ENCODE data around the gene APH1B. TPM values are rescaled to one million over a fixed set of nuclear protein-coding genes. Genes with fewer than 3 reads are reported as not detected.

APH1B gene
- total RNA-seq, 1 experiment from 2014 or later: 5.2 TPM

- TF ChIP-seq, protein P1, sequence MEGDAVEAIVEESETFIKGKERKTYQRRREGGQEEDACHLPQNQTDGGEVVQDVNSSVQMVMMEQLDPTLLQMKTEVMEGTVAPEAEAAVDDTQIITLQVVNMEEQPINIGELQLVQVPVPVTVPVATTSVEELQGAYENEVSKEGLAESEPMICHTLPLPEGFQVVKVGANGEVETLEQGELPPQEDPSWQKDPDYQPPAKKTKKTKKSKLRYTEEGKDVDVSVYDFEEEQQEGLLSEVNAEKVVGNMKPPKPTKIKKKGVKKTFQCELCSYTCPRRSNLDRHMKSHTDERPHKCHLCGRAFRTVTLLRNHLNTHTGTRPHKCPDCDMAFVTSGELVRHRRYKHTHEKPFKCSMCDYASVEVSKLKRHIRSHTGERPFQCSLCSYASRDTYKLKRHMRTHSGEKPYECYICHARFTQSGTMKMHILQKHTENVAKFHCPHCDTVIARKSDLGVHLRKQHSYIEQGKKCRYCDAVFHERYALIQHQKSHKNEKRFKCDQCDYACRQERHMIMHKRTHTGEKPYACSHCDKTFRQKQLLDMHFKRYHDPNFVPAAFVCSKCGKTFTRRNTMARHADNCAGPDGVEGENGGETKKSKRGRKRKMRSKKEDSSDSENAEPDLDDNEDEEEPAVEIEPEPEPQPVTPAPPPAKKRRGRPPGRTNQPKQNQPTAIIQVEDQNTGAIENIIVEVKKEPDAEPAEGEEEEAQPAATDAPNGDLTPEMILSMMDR (IDR thresholded peaks at IDR 0.05; ENCODE audit: unreplicated experiment): no peak
- Mint-ChIP-seq H3K9me3 (ENCODE audit: unreplicated experiment) (no peaks in the 10 kb centered on the region), H3K27ac (ENCODE audit: low read depth, unreplicated experiment) (no peak overlapping the region), H3K27me3 (ENCODE audit: insufficient read depth, unreplicated experiment) (no peaks in the 10 kb centered on the region), H3K4me3 (ENCODE audit: unreplicated experiment) (no peak overlapping the region), H3K36me3 (ENCODE audit: insufficient read depth, unreplicated experiment) (no peaks in the 10 kb centered on the region), H3K4me1 (ENCODE audit: insufficient read depth, unreplicated experiment) (peaks cover 22% of the 10 kb centered on the region)
- BruUV-seq (replicated peaks): no TSS peak
- ChIA-PET POLR2A (interaction anchor here (1.2 to 2.0 kb wide), 4 partner anchors 12 to 43 kb away, joined by 4 to 7 read pairs (median 5); partner anchors contain the start of gene RAB8B), CTCF (interaction anchor here (1.2 to 1.3 kb wide), 2 partner anchors 11 to 14 kb away, joined by 3 to 4 read pairs; no protein-coding TSS in a partner anchor)
- DNase-seq (ENCODE audit: unreplicated experiment): no peak
- intact Hi-C loops (cut with micrococcal nuclease): no loop called here
These were observed 45.0 kb upstream of the APH1B start for GRCh38 chr15:63232405-63232804.

GRCh38 chr15:63232943-63233342 lies 44.5 kb upstream of the APH1B start:
- Mint-ChIP-seq H3K27me3 (ENCODE audit: insufficient read depth, unreplicated experiment) (no peaks in the 10 kb centered on the region), H3K27ac (ENCODE audit: low read depth, unreplicated experiment) (no peak overlapping the region), H3K36me3 (ENCODE audit: insufficient read depth, unreplicated experiment) (no peaks in the 10 kb centered on the region), H3K4me1 (ENCODE audit: insufficient read depth, unreplicated experiment) (peaks cover 22% of the 10 kb centered on the region), H3K4me3 (ENCODE audit: unreplicated experiment) (no peak overlapping the region), H3K9me3 (ENCODE audit: unreplicated experiment) (no peaks in the 10 kb centered on the region)
- peak; percentile 14 for DNase-seq (ENCODE audit: unreplicated experiment)
- ChIA-PET POLR2A (interaction anchor here (1.2 to 2.0 kb wide), 4 partner anchors 12 to 43 kb away, joined by 4 to 7 read pairs (median 5); partner anchors contain the start of gene RAB8B), CTCF (interaction anchor here (0.8 to 1.3 kb wide), 3 partner anchors 11 to 39 kb away, joined by 3 to 4 read pairs (median 3); no protein-coding TSS in a partner anchor)
- BruUV-seq (replicated peaks): no TSS peak
- TF ChIP-seq, protein P1 (IDR thresholded peaks at IDR 0.05; ENCODE audit: unreplicated experiment): no peak
- intact Hi-C loops (cut with micrococcal nuclease): no loop called here

GRCh38 chr15:63233667-63234423 lies 43.6 kb upstream of the APH1B start:
- CTCF ChIA-PET: interaction anchor here (0.8 to 1.2 kb wide), 2 partner anchors 12 to 38 kb away, joined by 3 read pairs; no protein-coding TSS in a partner anchor
- Mint-ChIP-seq H3K4me3 (ENCODE audit: unreplicated experiment) (no peak overlapping the region), H3K9me3 (ENCODE audit: unreplicated experiment) (no peaks in the 10 kb centered on the region), H3K27me3 (ENCODE audit: insufficient read depth, unreplicated experiment) (no peaks in the 10 kb centered on the region), H3K27ac (ENCODE audit: low read depth, unreplicated experiment) (peak overlapping the region; percentile 44), H3K36me3 (ENCODE audit: insufficient read depth, unreplicated experiment) (no peaks in the 10 kb centered on the region), H3K4me1 (ENCODE audit: insufficient read depth, unreplicated experiment) (peaks cover 22% of the 10 kb centered on the region)
- no TSS peak for BruUV-seq (replicated peaks)
- TF ChIP-seq, protein P1 (IDR thresholded peaks at IDR 0.05; ENCODE audit: unreplicated experiment): no peak
- intact Hi-C loops (cut with micrococcal nuclease): no loop called here
- POLR2A ChIA-PET: interaction anchor here (0.6 to 1.8 kb wide), 8 partner anchors 10 to 261 kb away, joined by 3 to 7 read pairs (median 4); partner anchors contain the start of genes RAB8B and RPS27L
- DNase-seq (ENCODE audit: unreplicated experiment): peak; percentile 34

DNA sequence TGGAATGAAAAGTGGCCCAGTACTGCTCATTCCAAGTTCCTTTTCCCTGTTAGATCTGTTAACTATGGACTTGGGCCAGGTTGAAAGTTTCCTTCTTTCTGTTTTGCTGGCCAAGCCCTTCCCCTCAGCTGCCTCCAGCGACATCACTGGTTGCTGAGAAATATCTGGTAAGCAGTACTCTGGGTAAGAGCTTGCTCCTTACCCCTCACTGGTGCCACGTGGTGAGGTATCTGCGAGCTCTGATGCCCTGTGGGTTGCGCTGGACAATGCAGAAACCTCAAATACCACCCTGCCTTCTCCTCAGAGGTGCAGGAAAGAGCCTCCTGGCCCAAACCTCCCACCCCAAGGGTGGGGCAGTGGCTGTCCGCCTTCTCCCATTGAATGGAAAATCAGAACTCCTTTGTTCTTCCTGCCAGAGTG lies 42.9 kb upstream of the APH1B start:
- TF ChIP-seq, protein P1 (IDR thresholded peaks at IDR 0.05; ENCODE audit: unreplicated experiment): no peak
- H3K4me1 Mint-ChIP-seq (ENCODE audit: insufficient read depth, unreplicated experiment): peaks cover 22% of the 10 kb centered on the region
- ChIA-PET CTCF (no interaction called here), POLR2A (interaction anchor here (0.6 to 1.8 kb wide), 8 partner anchors 9 to 262 kb away, joined by 3 to 4 read pairs (median 3); partner anchors contain the start of gene RPS27L)
- H3K9me3 Mint-ChIP-seq (ENCODE audit: unreplicated experiment): no peaks in the 10 kb centered on the region
- H3K27ac Mint-ChIP-seq (ENCODE audit: low read depth, unreplicated experiment): peak overlapping the region; percentile 44
- no TSS peak for BruUV-seq (replicated peaks)
- no peaks in the 10 kb centered on the region for H3K36me3 Mint-ChIP-seq (ENCODE audit: insufficient read depth, unreplicated experiment)
- intact Hi-C loops (cut with micrococcal nuclease): no loop called here
- H3K27me3 Mint-ChIP-seq (ENCODE audit: insufficient read depth, unreplicated experiment): no peaks in the 10 kb centered on the region
- peak; percentile 41 for DNase-seq (ENCODE audit: unreplicated experiment)
- no peak overlapping the region for H3K4me3 Mint-ChIP-seq (ENCODE audit: unreplicated experiment)

Data from MCF 10A (cell line).